GDM1 (cell line): ENCODE data around the gene CHM.

Source experiments
- DNase-seq: peaks from one replicate; lab custom pipeline; 2025; lab: John Stamatoyannopoulos, UW

The CHM gene

GRCh38 chrX:85905851-85906250 is 141.5 kb downstream of the CHM start:
- DNase-seq, result no peak

DNA sequence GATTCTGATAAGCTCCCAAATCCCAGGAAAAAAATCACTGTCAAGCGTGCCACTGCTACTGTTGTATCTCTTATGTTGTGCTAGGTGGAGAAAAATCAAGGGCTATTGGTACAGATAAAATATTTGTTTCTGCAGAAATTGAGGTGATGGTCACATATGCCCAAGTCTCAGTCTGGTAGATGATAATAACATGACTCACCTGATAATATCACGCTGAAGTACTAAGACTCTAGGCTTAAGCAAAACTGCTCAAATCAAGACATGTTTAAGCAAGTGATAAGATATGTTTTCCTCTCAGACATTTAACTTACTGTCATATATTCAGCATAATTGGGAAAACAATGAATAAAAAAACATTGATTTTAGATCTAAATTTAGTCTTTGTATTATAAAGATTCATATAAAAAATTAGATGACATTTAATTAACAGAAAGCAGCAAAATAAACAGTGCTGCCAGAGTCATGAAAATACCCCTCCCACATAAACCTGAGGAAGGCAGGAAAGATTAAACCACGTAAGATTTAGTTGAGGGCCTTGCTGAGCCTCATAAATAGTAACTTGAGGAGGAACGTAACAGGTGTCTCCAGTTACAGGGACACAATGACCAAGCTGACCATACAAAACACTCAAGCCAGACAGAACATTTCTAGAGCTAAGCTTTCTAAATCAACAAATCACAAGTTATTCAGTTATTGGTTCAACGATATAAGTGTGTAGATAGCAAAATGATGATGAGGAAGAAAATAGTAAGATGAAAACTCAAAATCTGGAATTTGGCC is 143.5 kb downstream of the CHM start:
- DNase-seq, result no peak

GRCh38 chrX:85897362-85898126 is 149.8 kb downstream of the CHM start:
- no peak for DNase-seq

DNA sequence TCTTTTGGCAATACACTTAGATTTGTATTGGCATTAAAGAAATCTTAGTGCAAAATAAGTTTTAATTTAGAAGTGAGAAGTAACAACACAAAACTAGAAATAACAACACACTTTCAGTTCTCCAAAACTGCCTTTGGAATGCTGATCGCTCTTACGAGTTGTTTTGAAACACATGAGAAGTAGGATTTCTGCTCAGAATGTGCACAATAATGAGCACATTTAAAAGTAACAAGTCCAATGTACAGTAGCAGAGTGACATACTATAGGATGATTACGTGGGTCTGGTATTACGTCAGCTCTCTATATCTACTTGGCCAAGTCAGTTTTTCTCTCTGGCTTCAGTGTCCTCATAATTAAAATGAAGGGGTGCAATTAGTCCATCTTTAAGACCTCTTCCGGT is 164.8 kb downstream of the CHM start:
- no peak for DNase-seq

- DNase-seq, result no peak
Measured at GRCh38 chrX:85870585-85870984, 176.8 kb downstream of the CHM start.

DNA sequence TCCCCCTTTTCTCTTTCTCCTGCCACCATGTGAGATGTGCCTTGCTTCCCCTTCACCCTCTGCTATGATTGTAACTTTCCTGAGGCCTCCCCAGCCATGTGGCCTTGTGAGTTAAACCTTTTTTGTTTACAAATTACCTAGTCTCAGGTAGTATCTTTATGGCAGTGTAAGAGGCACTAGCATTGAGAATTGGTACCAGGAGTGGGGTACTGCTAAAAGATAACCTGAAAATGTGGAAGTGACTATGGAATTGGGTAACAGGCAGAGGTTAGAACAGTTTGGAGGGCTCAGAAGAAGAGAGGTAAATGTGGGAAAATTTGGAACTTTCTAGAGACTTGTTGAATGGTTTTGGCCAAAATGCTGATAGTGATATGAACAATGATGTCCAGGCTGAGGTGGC is 182.0 kb downstream of the CHM start:
- no peak for DNase-seq

DNA sequence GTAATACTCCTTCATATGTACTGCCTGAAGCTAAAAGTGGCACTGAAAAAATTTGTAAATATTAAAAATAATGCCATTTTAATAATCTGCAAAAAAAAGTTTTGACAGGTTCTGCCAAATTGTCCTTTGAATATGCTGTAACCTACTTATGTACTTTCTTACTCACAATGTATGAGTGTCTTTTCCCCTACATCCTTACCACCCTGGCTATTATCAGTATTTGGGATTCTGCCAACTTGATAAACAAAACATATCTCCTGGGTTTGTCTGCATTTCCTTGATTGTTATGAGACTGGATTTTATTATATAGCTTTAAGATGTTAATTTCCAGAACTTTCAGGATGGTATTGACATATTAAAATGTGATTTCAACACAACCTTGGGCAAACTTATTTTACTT is 187.9 kb downstream of the CHM start:
- DNase-seq, result no peak

GRCh38 chrX:85851418-85851817 is 195.9 kb downstream of the CHM start:
- DNase-seq, result no peak

DNA sequence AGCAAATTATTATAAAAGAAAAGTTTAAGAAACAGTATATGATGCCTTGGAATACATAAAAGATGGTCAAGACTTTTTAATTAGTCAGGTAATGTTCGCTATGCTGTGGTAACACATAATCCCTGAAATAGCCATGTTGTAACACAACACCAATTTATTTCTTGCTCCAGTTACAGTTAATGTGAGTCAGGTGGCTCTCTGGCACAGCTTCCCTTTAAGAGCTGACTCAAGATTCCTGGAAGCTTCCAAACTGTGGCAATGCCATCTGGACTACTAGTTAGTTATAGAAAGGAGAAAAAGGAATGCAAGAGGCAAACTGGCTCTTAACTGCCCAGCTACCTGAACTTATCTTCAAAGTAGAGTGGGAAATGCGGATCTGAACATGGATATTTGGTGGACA is 210.5 kb downstream of the CHM start:
- DNase-seq, result no peak

DNA sequence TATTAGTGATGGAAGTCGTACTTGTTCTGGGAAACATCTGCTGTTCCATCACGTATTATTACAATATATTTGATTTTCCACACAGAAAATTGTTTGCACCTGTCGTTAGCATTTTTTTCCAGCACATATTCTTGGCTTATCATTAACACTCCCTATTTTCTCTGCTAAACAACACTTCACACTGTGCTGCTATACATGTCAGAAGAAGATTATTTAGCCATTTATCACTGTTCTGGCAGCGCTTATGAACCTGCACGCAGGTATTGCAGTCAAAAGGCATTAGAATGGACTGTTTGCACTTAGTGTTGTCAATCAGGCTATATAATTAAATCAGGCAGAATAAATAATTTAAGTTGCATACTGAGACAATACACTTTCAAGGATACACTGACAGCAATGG is 218.6 kb downstream of the CHM start:
- no peak for DNase-seq

GRCh38 chrX:85815203-85815751 is 232.1 kb downstream of the CHM start:
- no peak for DNase-seq
